ENCODE data around the gene SLC7A11. TPM values are rescaled to one million over a fixed set of nuclear protein-coding genes. Genes with fewer than 3 reads are reported as not detected.

SLC7A11 gene
- total RNA-seq, 3 donors from 2014 or later = 0.16 to 1.9 (median 1.3) TPM

DNA sequence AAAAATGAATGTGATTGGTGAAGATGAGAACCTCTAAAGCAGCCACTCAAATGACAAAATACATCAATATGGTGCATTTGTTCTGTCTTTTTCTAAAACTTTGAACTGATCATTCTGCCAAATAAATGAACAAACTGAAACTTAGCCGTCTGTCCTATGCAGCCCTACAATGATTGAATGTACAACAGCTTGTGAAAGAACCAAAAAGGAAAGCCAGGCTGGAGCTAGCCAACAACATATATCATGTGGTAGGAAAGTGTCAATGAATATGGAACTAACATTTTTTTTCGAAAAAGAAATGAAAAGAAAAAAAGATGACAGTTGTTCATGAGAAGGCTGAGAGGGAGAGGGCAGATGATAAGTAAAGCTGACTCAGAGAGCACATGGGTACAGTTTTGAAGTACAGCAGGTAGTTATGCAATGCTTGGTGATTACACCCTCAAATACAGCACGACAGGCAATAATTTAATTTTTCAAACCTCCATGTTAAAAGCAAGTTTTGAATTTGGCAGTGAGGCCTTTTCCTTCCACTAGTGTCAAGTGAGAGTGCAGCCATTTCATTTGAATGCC, 21.2 kb upstream of the SLC7A11 start:
- Histone ChIP-seq H3K36me3 (no peaks in the 10 kb centered on the region), H3K4me3 (no peak overlapping the region), H3K27me3 (no peaks in the 10 kb centered on the region), H3K27ac (no peak overlapping the region), H3K4me1 (no peaks in the 10 kb centered on the region), H3K9me3 (no peaks in the 10 kb centered on the region)
- DNase-seq (ENCODE audit: low spot score in 2 of 2) = no peak
- TF ChIP-seq POLR2A (IDR thresholded peaks at IDR 0.05) = no peak
- TF ChIP-seq, protein P1, sequence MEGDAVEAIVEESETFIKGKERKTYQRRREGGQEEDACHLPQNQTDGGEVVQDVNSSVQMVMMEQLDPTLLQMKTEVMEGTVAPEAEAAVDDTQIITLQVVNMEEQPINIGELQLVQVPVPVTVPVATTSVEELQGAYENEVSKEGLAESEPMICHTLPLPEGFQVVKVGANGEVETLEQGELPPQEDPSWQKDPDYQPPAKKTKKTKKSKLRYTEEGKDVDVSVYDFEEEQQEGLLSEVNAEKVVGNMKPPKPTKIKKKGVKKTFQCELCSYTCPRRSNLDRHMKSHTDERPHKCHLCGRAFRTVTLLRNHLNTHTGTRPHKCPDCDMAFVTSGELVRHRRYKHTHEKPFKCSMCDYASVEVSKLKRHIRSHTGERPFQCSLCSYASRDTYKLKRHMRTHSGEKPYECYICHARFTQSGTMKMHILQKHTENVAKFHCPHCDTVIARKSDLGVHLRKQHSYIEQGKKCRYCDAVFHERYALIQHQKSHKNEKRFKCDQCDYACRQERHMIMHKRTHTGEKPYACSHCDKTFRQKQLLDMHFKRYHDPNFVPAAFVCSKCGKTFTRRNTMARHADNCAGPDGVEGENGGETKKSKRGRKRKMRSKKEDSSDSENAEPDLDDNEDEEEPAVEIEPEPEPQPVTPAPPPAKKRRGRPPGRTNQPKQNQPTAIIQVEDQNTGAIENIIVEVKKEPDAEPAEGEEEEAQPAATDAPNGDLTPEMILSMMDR (IDR thresholded peaks at IDR 0.05) = no peak
- no peak for TF ChIP-seq POLR2AphosphoS5 (IDR thresholded peaks at IDR 0.05)
- intact Hi-C loops (cut with DNase I; ENCODE audit: low total_unique reads) = no loop called here

DNA sequence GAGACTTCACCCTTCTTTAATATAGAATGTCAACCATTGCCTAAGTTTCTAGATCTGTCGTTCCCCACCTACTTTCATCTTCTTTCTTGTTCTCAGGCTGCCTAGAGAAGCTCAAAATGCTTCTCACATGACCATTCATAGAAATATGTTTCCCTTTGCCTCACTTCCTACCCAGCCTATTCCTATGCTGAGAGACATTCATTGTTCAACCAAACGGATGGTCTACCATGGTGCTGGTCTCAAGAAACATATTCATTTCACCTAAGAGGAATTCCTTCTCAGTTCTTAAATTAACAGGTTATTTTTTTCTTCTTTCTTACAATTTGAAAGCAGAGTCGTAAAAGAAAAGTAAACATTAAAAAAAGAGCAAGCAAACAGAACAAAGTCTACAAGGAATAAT, 20.3 kb upstream of the SLC7A11 start:
- intact Hi-C loops (cut with DNase I; ENCODE audit: low total_unique reads) = no loop called here
- TF ChIP-seq POLR2A (IDR thresholded peaks at IDR 0.05) (no peak), POLR2AphosphoS5 (IDR thresholded peaks at IDR 0.05) (no peak)
- TF ChIP-seq, protein P1 (IDR thresholded peaks at IDR 0.05) = no peak
- no peak for DNase-seq (ENCODE audit: low spot score in 2 of 2)

GRCh38 chr4:138262030-138262429, 19.9 kb upstream of the SLC7A11 start:
- Histone ChIP-seq H3K4me1 (no peaks in the 10 kb centered on the region), H3K27ac (no peak overlapping the region), H3K27me3 (no peaks in the 10 kb centered on the region), H3K36me3 (no peaks in the 10 kb centered on the region), H3K9me3 (no peaks in the 10 kb centered on the region), H3K4me3 (no peak overlapping the region)
- TF ChIP-seq POLR2A (IDR thresholded peaks at IDR 0.05) = no peak
- TF ChIP-seq POLR2AphosphoS5 (IDR thresholded peaks at IDR 0.05) = no peak
- TF ChIP-seq, protein P1 (IDR thresholded peaks at IDR 0.05) = no peak
- intact Hi-C loops (cut with DNase I; ENCODE audit: low total_unique reads) = no loop called here
- DNase-seq (ENCODE audit: low spot score in 2 of 2) = no peak

More for the DNA sequence above, 20.3 kb upstream of the SLC7A11 start:
- H3K36me3 ChIP-seq = no peaks in the 10 kb centered on the region
- no peak overlapping the region for H3K27ac ChIP-seq
- no peaks in the 10 kb centered on the region for H3K9me3 ChIP-seq
- no peak overlapping the region for H3K4me3 ChIP-seq
- H3K4me1 ChIP-seq = no peaks in the 10 kb centered on the region
- H3K27me3 ChIP-seq = no peaks in the 10 kb centered on the region

GRCh38 chr4:138259824-138260223, 17.7 kb upstream of the SLC7A11 start:
- Histone ChIP-seq H3K27me3 (no peaks in the 10 kb centered on the region), H3K4me3 (no peak overlapping the region), H3K36me3 (no peaks in the 10 kb centered on the region), H3K4me1 (no peaks in the 10 kb centered on the region), H3K9me3 (no peaks in the 10 kb centered on the region), H3K27ac (no peak overlapping the region)
- no peak for DNase-seq (ENCODE audit: low spot score in 2 of 2)
- TF ChIP-seq POLR2AphosphoS5 (IDR thresholded peaks at IDR 0.05) = no peak
- TF ChIP-seq, protein P1 (IDR thresholded peaks at IDR 0.05) = no peak
- TF ChIP-seq POLR2A (IDR thresholded peaks at IDR 0.05) = no peak
- intact Hi-C loops (cut with DNase I; ENCODE audit: low total_unique reads) = no loop called here

DNA sequence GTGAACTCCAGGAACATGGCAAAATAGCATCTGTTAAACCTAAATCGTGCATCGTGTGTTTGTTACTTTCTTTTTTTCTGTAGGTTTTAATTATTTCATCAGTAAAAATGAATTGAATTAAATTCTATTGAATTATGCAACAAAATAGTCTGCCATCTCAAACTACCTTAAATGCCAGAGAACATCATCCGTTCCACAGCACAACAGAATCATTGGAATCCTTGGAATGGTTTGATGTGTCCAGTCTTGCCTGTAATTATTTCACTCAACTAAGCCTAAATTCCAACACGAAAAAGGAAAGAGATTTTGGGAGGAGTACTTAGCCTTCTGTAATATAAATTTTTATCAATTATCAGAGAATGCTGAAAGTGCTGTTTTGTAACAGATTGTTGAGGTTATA, 17.1 kb upstream of the SLC7A11 start:
- Histone ChIP-seq H3K4me3 (no peak overlapping the region), H3K27ac (peak overlapping the region in 1 of 2 donors; percentile 36), H3K27me3 (no peaks in the 10 kb centered on the region), H3K9me3 (no peaks in the 10 kb centered on the region), H3K4me1 (no peaks in the 10 kb centered on the region), H3K36me3 (no peaks in the 10 kb centered on the region)
- TF ChIP-seq POLR2AphosphoS5 (IDR thresholded peaks at IDR 0.05) (no peak), POLR2A (IDR thresholded peaks at IDR 0.05) (no peak)
- TF ChIP-seq, protein P1 (IDR thresholded peaks at IDR 0.05) = no peak
- intact Hi-C loops (cut with DNase I; ENCODE audit: low total_unique reads) = no loop called here
- no peak for DNase-seq (ENCODE audit: low spot score in 2 of 2)
